GM12878 (cell line): ENCODE results near the gene MRPL42. TPM values are rescaled to one million over a fixed set of nuclear protein-coding genes. Genes with fewer than 3 reads are reported as not detected.

Experiments used
- BACH1 ChIP-seq: fragments of 450-650 bp; IDR thresholded peaks from 2 replicates; pipeline ENCODE4 v1.6.1; 2017; ENCODE audit warnings: mild to moderate bottlenecking, borderline replicate concordance
- BHLHE40 ChIP-seq, 2 experiments: fragments of 450-650 bp in 1 of 2; IDR thresholded peaks; 2 replicates each; pipeline ENCODE4 v1.6.1; 2011 to 2017; ENCODE audit warnings: low read depth in 2 of 2, borderline replicate concordance in 1 of 2, improper control_type of control experiment in 1 of 2, low read length in 1 of 2, mild to moderate bottlenecking in 1 of 2
- BMI1 ChIP-seq: fragments of 450-650 bp; IDR thresholded peaks from 2 replicates; pipeline ENCODE4 v1.6.1; 2016; ENCODE audit warnings: mild to moderate bottlenecking, moderate library complexity, borderline replicate concordance
- BRCA1 ChIP-seq: IDR thresholded peaks from 2 replicates; pipeline ENCODE4 v1.6.1; 2011; ENCODE audit warnings: low read depth, low read length, improper control_type of control experiment
- CBFB ChIP-seq: IDR thresholded peaks from 2 replicates; pipeline ENCODE4 v1.6.1; 2016; ENCODE audit warnings: antibody characterized with exemption, low read depth
- CEBPB ChIP-seq, 2 experiments: fragments of 150-350 bp in 1 of 2; IDR thresholded peaks; 2 replicates each; pipeline ENCODE4 v1.6.1; 2012 to 2014; ENCODE audit warnings: low read depth in 2 of 2, low read length in 2 of 2, borderline replicate concordance in 1 of 2, inconsistent platforms in 1 of 2
- CREB1 ChIP-seq: IDR thresholded peaks from 2 replicates; pipeline ENCODE4 v1.6.1; 2012; ENCODE audit warnings: low read depth, mild to moderate bottlenecking, inconsistent platforms
- EGR1 ChIP-seq, 2 experiments: IDR thresholded peaks; 1 replicate in 1 of 2; 2 replicates in 1 of 2; pipeline ENCODE4 v1.6.1; 2011 to 2012; ENCODE audit warnings: low read depth in 2 of 2, low read length in 2 of 2, borderline replicate concordance in 1 of 2, mild to moderate bottlenecking in 1 of 2, moderate library complexity in 1 of 2
- IKZF1 ChIP-seq: fragments of 450-650 bp; conservative IDR thresholded peaks from 2 replicates; pipeline ENCODE4 v1.6.1; 2017; ENCODE audit warnings: antibody characterized with exemption, mild to moderate bottlenecking
- POLR2A ChIP-seq: IDR thresholded peaks from 2 replicates; pipeline ENCODE4 v1.6.1; 2011; ENCODE audit warnings: low read depth, mild to moderate bottlenecking, low read length
- POLR2AphosphoS5 ChIP-seq: IDR thresholded peaks from 2 replicates; pipeline ENCODE4 v1.6.1; 2011; ENCODE audit warnings: mild to moderate bottlenecking, low read length, inconsistent platforms
- SIN3A ChIP-seq: IDR thresholded peaks from 2 replicates; pipeline ENCODE4 v1.6.1; 2012; ENCODE audit warnings: low read depth, low read length, improper control_type of control experiment
- SP1 ChIP-seq: IDR thresholded peaks from one replicate; pipeline ENCODE4 v1.6.1; 2011; ENCODE audit warnings: low read depth, low read length
- ZNF207 ChIP-seq: fragments of 450-650 bp; IDR thresholded peaks from 2 replicates; pipeline ENCODE4 v1.6.1; 2014; ENCODE audit warnings: antibody characterized with exemption, mild to moderate bottlenecking, borderline replicate concordance
- ZNF24 ChIP-seq: fragments of 450-650 bp; IDR thresholded peaks from 2 replicates; pipeline ENCODE4 v1.6.1; 2017; ENCODE audit warnings: antibody characterized with exemption, mild to moderate bottlenecking
- polyA plus RNA-seq, 11 experiments: library from polyadenylated mRNA; depleted of rRNA in 4 of 11; unstranded in 6 of 11; stranded (reverse) in 5 of 11; fragments of >200 nt; fragmentation: Nextera tagmentation in 4 of 11; fragmentation: Illumina TruSeq in 1 of 11; extraction: Ambion mirVana in 4 of 11; extraction: Trizol in 1 of 11; gene quantifications; 1 replicate in 1 of 11; 2 replicates in 10 of 11; pipeline versions ENCODE4 v1.2.1 to v1.2.3, GENCODE V29; 2011 to 2016; ENCODE audit warnings: inconsistent platforms in 2 of 11, missing spikeins in 2 of 11, low read depth in 1 of 11
- total RNA-seq, 4 experiments: library from RNA; depleted of rRNA in 3 of 4; stranded (reverse); fragments of >200 nt in 3 of 4; fragmentation: Illumina TruSeq in 1 of 4; extraction: Trizol in 1 of 4; gene quantifications; 2 replicates each; pipeline versions ENCODE4 v1.2.1 to v1.2.3, GENCODE V29; 2013 to 2021
- TF ChIP-seq, protein P1 (sequence below): fragments of 450-650 bp; conservative IDR thresholded peaks from 2 replicates; pipeline ENCODE4 v1.6.1; 2017; ENCODE audit warnings: mild to moderate bottlenecking, moderate library complexity
- TF ChIP-seq, protein P2 (sequence below): fragments of 450-650 bp; IDR thresholded peaks from 2 replicates; pipeline ENCODE4 v1.6.1; 2016; ENCODE audit warnings: mild to moderate bottlenecking, moderate library complexity, borderline replicate concordance
- TF ChIP-seq, protein P3 (sequence below): IDR thresholded peaks from 2 replicates; pipeline ENCODE4 v1.6.1; 2012; ENCODE audit warnings: low read depth, low read length, improper control_type of control experiment
- TF ChIP-seq, protein P4 (sequence below): fragments of 450-650 bp; formaldehyde crosslinking; IDR thresholded peaks from 2 replicates; pipeline ENCODE4 v1.5.0; 2022; ENCODE audit warnings: mild to moderate bottlenecking, missing genetic modification characterization

MRPL42 gene
- total and polyA plus RNA-seq, 10 of the 15 experiments (the other 5 are each of a cell fraction or from before 2014, with no cell fraction given) = 65.1 to 427 (median 126) TPM

DNA sequence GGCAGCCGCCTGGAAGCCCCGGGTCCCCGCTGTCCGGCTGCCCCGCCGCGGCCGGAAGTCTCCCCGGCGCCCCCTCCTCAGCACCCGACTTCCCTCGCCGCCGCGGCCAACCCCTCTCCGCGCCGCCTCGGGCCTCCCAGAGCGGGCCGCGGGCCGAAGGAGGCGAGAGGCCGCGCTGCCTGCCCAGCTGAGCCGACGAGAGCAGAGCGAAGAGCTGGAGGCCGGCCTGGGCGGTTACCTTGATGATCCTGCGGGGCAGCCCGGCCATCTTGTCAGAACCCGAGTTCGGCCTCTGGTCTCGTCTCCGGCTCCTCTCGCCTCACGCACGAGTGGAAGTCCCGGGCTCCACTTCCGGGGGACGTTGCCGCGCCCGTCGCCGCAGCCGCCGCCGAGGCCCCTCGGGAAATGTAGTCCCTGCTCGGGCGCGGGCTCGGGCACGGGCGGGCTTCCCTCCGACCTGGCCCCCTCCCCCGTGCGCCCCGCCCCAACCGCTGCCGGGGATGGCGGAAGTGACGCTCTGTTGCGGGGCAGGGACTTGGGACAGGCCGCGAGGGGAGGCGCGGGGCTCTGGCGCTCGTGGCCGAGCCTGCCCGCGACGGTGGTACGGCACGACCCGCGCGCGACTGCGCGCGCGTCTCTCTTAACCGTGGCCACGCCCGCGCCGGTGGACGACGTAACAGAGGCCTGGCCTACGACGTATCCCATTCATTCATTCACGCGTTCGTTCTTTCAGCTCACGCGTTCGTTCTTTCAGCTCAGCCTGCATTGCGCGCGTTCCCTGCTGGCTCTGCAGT is 25.5 kb upstream of the MRPL42 start, which contains the start of gene UBE2N (continued):
- TF ChIP-seq BMI1 = no peak
- TF ChIP-seq EGR1 (IDR thresholded peaks at IDR 0.05; ENCODE audit: borderline replicate concordance in 1 of 2, low read depth in 2 of 2, low read length in 2 of 2) = peak in 1 of 2 experiments; percentile 79; a peak in 1 of 3 replicates
- TF ChIP-seq ZNF24 = peak; percentile 99
- TF ChIP-seq ZNF207 = no peak
- TF ChIP-seq CEBPB (IDR thresholded peaks at IDR 0.05; ENCODE audit: borderline replicate concordance in 1 of 2, low read depth in 2 of 2, low read length in 2 of 2) = no peak
- TF ChIP-seq, protein P1, sequence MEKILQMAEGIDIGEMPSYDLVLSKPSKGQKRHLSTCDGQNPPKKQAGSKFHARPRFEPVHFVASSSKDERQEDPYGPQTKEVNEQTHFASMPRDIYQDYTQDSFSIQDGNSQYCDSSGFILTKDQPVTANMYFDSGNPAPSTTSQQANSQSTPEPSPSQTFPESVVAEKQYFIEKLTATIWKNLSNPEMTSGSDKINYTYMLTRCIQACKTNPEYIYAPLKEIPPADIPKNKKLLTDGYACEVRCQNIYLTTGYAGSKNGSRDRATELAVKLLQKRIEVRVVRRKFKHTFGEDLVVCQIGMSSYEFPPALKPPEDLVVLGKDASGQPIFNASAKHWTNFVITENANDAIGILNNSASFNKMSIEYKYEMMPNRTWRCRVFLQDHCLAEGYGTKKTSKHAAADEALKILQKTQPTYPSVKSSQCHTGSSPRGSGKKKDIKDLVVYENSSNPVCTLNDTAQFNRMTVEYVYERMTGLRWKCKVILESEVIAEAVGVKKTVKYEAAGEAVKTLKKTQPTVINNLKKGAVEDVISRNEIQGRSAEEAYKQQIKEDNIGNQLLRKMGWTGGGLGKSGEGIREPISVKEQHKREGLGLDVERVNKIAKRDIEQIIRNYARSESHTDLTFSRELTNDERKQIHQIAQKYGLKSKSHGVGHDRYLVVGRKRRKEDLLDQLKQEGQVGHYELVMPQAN = peak; percentile 70
- TF ChIP-seq SP1 = no peak
- TF ChIP-seq BACH1 = peak; percentile 54
- peak; percentile 89 for TF ChIP-seq CREB1
- peak; percentile 96 for TF ChIP-seq POLR2A
- TF ChIP-seq POLR2AphosphoS5 = peak; percentile 79
- peak; percentile 47; the same call in 1 of the 2 replicates for TF ChIP-seq BRCA1
- TF ChIP-seq, protein P2, sequence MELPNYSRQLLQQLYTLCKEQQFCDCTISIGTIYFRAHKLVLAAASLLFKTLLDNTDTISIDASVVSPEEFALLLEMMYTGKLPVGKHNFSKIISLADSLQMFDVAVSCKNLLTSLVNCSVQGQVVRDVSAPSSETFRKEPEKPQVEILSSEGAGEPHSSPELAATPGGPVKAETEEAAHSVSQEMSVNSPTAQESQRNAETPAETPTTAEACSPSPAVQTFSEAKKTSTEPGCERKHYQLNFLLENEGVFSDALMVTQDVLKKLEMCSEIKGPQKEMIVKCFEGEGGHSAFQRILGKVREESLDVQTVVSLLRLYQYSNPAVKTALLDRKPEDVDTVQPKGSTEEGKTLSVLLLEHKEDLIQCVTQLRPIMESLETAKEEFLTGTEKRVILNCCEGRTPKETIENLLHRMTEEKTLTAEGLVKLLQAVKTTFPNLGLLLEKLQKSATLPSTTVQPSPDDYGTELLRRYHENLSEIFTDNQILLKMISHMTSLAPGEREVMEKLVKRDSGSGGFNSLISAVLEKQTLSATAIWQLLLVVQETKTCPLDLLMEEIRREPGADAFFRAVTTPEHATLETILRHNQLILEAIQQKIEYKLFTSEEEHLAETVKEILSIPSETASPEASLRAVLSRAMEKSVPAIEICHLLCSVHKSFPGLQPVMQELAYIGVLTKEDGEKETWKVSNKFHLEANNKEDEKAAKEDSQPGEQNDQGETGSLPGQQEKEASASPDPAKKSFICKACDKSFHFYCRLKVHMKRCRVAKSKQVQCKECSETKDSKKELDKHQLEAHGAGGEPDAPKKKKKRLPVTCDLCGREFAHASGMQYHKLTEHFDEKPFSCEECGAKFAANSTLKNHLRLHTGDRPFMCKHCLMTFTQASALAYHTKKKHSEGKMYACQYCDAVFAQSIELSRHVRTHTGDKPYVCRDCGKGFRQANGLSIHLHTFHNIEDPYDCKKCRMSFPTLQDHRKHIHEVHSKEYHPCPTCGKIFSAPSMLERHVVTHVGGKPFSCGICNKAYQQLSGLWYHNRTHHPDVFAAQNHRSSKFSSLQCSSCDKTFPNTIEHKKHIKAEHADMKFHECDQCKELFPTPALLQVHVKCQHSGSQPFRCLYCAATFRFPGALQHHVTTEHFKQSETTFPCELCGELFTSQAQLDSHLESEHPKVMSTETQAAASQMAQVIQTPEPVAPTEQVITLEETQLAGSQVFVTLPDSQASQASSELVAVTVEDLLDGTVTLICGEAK = peak; percentile 76; the same call in 1 of the 2 replicates
- peak; percentile 88 to 95 for TF ChIP-seq BHLHE40 (IDR thresholded peaks at IDR 0.05; ENCODE audit: borderline replicate concordance in 1 of 2, low read depth in 2 of 2, low read length in 1 of 2)
- peak; percentile 27 for TF ChIP-seq CBFB
- TF ChIP-seq, protein P3, sequence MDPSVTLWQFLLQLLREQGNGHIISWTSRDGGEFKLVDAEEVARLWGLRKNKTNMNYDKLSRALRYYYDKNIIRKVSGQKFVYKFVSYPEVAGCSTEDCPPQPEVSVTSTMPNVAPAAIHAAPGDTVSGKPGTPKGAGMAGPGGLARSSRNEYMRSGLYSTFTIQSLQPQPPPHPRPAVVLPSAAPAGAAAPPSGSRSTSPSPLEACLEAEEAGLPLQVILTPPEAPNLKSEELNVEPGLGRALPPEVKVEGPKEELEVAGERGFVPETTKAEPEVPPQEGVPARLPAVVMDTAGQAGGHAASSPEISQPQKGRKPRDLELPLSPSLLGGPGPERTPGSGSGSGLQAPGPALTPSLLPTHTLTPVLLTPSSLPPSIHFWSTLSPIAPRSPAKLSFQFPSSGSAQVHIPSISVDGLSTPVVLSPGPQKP = peak; percentile 79
- peak; percentile 82 for TF ChIP-seq IKZF1
- TF ChIP-seq SIN3A = no peak; the same call in 1 of the 2 replicates
- TF ChIP-seq, protein P4, sequence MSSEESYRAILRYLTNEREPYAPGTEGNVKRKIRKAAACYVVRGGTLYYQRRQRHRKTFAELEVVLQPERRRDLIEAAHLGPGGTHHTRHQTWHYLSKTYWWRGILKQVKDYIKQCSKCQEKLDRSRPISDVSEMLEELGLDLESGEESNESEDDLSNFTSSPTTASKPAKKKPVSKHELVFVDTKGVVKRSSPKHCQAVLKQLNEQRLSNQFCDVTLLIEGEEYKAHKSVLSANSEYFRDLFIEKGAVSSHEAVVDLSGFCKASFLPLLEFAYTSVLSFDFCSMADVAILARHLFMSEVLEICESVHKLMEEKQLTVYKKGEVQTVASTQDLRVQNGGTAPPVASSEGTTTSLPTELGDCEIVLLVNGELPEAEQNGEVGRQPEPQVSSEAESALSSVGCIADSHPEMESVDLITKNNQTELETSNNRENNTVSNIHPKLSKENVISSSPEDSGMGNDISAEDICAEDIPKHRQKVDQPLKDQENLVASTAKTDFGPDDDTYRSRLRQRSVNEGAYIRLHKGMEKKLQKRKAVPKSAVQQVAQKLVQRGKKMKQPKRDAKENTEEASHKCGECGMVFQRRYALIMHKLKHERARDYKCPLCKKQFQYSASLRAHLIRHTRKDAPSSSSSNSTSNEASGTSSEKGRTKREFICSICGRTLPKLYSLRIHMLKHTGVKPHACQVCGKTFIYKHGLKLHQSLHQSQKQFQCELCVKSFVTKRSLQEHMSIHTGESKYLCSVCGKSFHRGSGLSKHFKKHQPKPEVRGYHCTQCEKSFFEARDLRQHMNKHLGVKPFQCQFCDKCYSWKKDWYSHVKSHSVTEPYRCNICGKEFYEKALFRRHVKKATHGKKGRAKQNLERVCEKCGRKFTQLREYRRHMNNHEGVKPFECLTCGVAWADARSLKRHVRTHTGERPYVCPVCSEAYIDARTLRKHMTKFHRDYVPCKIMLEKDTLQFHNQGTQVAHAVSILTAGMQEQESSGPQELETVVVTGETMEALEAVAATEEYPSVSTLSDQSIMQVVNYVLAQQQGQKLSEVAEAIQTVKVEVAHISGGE (CRISPR knock-in tag) = 0 out of 2 replicates have a peak, but pooled peaks have one; percentile 7
